ENCODE data around the gene KRTAP2-1.

DNA sequence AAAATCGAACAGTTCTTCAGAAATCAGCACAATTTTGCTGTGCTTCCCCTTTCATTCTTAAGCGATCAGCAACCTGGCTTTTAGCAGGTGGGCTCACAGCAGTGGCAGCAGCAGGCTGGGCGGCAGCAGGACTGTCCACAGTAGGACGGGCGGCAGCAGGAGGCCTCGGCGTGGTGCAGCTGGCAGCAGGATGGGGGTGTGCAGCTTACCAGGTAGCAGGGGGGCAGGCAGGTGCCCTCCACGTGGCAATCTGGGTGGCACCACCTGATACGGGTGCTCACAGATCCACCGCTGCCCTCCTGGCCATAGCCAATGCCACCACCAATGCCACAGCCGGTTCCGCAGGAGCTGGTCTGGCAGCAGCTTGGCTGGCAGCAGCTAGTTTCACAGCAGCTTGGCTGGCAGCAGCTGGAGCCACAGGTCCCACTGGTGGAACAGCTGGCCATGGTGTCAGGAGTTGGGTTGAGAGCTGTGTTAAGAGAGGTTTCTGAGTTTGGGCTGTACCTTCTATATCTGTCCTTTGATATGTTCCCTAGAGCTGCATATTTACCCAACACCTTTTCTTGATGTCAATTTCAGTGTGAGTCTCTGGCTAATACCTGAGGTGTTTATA, 17.4 kb downstream of the KRTAP2-1 start, which contains the start of gene KRTAP1-4:
- TF ChIP-seq POLR2A (IDR thresholded peaks at IDR 0.05) = no peak
- TF ChIP-seq CTCF (IDR thresholded peaks at IDR 0.05) = no peak
